Fibroblast of skin of left biceps (primary cell): ENCODE data around the gene SAMD13.
"Not testable (repeated sequence)": the region's sequence is repeated elsewhere in the genome, so short reads cannot be mapped to it uniquely, and the experiment has no call there.

Source experiments
- DNase-seq, 2 experiments: peaks; one replicate each; pipeline ENCODE4 v3.0.0-alpha.2; 2013; ENCODE audit warnings: low read depth in 2 of 2

The SAMD13 gene

DNA sequence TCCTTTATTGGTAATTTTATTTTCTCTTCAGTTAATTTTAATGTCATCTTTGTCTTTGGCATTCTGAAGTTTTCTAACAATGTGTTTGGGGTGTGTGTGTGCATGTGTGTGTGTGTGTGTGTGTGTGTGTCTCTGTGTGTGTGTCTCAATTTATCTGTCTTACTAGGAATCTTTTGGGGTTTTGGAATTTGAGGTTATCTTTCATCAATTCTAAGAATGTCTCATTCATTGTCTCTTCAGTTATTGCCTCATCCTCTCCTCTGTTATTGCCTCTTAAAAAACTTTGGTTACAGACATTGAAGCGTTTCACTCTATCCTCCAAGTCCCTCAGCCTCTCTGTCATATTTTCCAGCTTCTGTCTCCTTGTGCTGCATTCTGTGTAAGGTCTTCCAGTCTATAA is 18.1 kb upstream of the SAMD13 start:
- no peak for DNase-seq

DNA sequence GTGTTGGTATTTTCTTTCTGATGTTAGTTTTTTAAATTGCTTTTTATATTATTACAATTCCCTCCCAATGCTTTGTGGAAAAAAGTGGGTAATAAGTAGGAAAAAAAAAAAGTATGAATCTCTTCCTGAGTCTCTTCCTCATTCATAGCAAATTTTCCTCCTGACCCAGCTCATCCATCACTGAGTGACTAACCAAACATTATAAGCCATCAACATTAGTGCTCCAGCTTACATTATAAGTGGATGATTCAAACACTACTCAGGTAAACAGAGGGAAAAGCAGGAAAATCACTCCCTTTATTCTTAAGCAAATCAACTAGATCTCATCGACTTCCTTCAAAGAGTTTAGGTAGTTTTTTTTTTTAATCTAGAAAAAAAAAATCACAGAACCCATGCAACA is 15.4 kb upstream of the SAMD13 start:
- no peak for DNase-seq

DNA sequence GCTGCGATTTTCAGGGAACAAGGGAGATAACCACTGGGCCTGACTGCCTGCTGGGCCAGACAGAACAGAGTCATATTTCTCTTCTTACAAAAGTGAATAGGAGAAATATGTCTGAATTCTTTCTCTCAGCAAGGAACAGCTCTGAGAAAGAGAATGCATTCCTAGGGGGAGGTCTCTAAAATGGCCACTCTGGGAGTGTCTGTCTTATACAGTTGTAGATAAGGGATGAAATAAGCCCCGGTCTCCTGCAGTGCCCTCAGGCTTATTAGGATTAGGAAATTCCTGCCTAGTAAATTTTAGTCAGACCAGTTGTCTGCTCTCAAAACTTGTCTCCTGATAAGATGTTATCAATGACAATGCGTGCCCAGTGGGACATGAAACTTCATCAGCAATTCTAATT is 14.1 kb upstream of the SAMD13 start:
- DNase-seq, result not testable (repeated sequence)

DNA sequence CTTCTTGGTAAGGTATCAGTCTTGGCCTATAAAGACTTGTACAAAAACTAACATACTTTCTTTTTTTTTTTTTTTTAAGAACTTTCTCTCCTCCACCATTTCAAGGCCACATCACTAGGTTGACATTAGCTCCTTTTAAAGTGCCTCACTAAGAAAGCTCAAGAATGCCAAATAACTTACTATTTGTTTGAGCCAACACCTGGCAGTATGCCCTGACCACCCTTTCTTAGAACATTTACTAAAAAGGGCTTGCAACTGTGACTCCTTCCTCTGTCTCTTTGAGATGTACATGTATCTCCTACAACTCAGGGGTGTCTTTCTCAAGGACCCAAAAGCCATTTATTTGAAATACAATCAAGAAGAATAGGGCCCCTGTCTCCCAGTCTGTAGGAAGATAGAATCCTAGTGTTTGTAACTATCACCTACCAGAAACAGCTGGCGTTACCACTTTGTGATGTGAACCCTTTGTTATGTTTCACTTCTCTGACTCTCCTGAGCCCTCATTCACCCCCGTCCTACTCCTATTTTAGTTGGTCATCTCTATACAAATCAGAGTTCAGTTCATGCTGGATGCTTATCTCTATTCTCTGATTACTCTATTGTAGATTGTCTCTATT is 12.2 kb upstream of the SAMD13 start:
- no peak for DNase-seq

DNA sequence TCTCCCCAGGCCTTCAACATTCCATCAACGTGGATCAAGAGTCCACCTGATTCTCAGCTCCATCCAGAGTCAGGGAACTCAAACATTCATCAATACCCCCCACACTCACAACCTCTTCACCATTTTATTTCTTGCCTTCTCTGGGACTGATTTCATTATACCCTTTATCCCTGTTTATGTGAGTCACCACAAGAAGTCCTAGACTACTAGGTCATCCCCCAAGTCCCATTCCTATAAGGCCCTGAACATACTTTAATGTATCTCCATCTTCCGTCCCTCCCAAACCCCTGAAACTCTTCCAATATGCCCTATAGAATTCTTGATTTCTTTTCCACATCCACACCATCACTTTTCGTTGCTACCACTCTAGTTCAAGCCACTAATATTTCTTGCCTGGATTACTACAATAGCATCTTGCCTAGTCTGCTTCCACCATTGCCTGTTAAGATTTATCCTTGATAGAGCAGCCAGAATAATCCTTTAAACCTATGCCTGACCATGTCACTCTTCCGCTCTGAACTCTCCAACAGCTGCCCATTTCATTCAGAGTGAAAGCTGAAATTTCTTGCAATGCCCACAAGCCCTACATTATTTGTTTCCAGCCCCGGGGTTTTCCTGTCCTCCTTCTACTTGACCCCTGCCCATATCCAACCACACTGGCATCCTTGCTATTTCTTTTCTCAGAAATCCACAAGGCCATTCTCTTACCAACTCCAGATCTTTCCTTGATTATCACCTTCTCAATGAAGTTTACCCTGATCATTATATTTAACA is 9.4 kb upstream of the SAMD13 start:
- DNase-seq, result no peak

DNA sequence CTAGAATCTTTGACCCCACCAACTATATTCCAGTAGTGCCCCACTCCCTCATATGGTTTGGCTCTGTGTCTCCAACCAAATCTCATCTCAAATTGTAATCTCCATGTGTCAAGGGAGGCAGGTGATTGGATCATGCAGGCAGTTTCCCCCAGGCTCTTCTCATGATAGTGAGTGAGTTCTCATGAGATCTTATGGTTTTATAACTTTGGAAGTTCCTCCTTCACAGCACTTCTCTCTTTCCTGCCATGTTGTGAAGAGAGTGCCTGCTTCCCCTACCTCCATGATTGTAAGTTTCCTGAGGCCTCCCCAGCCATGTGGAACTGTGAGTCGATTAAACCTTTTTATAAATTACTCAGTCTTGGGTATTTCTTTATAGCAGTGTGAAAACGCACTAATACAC is 7.7 kb upstream of the SAMD13 start:
- DNase-seq, result no peak

DNA sequence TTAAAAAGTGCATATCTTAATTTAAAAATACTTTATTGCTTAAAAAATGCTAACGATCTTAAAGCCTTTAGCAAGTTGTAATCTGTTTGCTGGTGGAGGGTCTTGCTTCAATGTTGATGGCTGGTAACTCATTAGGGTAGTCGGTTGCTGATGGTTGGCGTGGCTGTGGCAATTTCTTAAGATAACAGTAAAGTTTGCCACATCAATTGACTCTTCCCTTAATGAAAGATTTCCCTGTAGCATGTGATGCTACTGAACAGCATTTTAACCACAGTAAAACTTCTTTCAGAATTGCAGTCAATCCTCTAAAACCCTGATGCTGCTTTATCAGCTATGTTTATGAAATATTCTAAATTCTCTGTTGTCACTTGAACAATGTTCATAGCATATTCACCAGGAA is 6.8 kb upstream of the SAMD13 start:
- no peak for DNase-seq

DNA sequence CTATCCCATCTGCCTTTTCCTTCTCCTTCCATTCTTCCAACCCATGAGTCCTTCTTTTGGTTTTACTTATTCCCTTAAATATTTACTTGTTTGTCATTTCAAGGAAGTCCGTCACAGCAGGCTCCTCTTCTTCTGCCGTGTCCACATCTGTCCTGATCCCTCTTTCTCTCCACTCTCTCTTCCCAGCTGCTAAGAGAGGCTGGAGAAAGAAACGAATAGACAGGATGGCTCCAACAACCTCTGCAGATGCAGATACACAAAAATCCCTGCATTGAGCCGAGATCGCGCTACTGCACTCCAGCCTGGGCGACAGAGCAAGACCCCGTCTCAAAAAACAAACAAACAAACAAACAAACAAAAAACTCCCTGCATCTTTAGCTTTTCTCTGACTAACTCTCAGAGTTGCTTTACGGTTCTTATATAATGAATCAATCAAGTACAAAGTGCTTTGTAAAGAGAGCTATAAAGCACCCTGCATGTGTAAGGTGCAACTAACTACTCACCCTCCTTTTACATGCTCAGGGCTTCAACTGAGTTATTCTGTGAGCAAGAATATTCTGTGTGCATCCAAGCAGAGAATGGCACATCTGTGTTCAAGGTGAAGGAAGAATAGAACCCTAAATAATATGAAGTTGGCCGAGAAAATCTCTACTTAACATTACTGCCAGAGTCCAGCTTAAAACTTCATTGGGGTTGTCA is 3.8 kb upstream of the SAMD13 start:
- no peak for DNase-seq

DNA sequence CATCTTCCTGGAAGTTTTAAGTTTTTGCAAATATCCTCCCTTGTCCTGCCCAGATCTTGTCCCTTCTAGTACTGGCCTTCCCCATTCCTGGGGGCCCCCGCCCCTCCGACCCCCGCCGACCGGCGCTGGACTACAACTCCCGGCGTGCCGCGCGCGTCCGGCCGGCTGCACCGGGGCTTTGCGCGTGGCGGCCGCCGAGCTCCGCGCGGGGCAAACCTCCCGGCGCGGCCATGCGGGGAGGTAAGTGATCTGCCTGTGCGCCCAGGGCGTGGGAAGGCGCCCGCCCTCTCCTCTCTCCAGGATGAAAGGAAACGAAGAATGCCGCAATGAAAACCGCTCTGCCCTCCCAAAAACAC is 3.2 kb upstream of the SAMD13 start:
- DNase-seq, result no peak

DNA sequence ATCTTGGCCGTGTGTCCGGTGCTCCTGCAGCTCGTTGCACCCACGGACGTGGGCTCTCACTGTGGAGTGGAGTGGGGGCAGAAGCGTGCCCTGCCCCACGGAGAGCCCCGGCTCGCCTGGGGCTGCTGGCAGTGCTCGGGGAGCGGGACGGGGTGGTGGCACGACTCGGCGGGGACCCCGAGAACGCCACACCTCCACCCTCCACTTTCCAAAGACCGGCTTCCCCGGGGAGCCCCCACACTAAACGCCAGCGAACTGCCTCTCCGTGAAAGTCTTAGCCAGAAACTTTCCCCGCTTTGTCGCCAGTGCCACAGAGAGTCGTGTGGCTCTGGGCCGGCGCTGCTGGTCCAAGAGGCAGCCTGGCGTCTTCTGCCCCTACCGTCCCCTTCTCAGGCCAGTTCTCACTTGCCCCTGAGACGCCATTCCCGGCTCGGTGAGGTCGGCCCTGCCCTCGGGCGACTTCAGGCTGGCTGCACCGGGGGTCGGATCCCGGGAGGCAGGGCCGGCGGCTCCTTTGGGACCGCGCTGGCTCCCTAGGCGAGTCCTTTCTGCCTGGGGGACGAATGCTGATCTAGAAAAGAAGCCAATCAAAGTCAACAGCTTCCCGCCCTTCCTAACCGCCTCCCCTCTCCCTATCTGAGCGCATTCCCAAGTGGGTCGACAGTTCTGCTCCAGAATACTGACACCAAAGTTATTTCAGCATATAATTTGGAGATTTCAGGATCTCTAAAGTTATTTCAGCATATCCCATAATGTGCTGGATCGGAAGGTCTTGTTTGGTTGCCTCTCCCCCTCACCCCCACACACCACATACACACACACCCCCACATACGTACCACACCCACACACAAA is 2.6 kb upstream of the SAMD13 start:
- DNase-seq, result no peak

DNA sequence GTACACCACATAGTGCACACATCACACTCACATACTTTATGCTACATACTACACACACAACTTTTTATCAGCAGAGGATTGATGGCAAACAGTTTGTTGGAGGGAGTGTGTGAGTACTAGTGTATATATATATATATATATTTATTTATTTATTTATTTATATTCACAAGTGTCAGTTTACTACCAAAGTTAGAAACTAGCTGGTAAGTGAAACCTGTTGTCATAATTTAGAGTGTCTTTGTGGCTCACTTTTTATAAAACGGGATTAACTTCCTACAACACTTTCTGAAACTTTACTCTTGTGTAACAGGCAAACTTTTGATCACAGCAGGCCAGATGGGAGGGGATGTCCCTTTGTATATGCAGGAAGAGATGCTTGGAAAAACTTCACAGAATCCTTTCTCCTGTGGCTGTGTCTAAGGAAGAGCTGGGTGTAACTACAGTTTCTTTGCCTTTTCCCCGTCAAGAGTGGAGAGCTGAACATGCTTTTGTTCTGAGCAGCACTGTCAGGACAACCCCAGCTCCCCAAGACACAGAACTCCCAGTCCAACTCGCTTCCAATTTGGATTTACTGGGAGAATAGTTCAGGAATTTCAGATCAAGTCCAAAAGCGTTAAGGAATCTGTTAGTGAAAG is 1.9 kb upstream of the SAMD13 start:
- no peak for DNase-seq

DNA sequence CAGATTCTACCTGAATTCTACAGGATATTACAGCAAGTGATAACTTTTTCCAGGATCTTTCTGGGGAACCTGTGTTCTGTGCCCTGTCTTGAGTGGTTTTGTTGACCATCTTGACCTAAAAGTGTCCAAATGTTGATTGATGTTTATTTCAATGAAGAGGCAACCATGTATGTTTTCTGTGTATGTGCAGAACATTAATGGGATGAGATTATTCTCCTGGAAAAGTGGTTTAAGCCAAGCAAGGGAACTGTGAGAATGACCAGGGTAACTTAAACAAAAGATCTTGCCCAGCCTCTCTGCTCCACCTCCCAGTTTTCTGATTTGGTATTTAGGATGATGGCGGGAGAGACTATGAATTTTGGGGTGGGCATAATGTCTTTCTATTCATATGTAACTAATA is 1.0 kb upstream of the SAMD13 start:
- DNase-seq, result no peak

DNA sequence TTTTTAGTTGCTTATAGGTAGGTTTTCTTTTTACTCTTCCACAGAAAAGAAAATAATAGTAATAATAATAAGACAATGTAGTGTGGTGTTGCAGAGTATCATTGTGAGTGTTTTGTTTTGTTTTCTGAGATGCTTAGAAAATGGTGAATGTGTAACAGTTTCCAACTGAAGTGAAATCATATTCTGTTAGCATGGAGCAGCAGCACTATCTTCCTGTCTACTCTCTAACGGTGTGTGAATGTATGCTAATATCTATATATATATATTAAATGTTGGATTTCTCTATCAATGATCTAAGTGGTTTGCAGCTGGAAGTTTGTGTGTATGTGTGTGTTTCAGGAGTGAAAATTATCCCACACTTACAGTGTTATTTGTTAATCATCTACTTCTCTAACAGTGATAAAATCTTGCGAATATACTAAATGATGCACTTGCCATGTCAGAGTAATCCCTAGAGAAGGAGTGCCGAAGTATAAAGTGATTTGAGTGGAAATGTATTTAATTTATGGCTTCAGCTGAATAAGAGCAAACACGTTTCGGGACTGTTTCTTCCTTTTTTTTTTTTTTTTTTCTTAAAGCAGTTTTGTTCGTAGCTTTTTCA is 377 bp downstream of the SAMD13 start:
- DNase-seq, result no peak

DNA sequence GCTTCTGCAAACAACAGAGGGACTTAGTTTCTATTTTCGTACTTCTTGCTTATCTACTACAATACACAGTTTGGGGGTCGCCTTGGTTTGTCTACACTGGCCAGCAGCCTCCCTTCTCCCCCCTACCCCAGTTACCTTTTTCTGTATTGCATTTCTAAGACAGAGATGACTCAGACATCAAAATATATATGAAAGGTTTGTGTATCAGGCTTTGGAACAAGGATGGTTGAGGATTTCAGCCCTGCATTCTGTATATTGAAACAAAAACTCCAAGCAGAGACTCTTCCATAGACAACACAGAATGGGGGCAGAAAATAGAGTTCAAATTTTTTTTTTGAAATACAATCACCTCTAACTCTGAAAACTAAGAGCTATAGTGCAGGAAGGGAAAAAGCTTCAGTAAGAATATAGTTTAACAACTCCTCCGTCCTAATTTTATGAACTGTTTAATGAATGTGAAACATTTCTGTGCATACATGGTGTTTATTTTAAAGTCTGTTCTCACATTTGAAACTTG is 1.9 kb downstream of the SAMD13 start:
- DNase-seq, result no peak

DNA sequence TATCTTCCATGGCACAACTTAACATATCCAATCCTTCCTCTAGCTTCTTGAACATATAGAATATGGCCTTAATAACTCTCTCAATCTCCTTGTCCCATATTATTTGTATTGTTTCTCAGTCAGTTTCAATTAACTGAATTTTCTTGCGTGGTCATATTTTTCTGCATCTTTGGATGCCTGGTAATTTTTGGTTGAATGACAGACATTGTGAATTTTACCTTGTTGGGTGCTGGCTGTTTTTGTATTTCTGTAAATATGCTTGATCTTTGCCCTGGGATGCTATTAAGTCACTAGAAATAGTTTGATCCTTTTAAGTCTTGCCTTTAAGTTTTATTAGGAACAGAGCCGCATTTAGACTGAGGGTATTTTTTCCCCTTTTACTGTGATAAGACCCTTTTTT is 5.9 kb downstream of the SAMD13 start:
- no peak for DNase-seq

DNA sequence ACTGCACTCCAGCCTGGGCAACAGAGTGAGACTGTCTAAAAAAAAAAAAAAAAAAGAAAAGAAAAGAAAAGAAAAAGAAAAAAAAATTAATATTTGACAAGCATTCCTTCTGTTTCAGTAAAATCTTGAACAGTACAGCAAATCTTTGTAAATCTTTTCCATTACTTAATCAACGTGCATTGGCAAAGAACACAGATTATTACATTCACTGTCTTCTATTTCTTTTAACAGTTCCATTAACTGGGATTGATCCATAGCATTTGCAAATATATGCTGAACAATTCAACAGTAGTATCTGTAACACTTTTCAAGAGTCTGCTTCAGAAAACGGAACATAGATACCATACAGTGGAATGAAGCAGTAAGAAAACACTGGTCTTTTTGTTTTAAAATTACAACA is 9.8 kb downstream of the SAMD13 start:
- no peak for DNase-seq

DNA sequence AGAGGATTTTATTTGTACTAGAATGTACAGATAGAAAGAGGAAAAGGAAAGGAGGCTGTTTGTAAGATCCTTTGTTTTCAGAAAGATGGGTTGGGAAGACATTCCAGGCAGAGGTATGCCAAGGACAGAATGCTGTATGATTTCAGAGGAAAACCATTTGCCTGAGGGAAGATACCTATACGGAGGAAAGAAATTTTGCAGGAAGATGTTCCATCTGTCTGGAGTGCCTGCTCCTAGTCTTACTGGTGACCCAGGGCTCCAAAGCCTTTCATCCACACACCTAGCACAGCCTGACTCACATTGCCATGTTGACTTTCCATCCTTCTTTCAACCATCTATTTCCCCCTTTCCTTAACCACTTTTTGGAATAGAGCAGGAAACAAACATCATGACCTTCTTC is 18.2 kb downstream of the SAMD13 start:
- no peak for DNase-seq

DNA sequence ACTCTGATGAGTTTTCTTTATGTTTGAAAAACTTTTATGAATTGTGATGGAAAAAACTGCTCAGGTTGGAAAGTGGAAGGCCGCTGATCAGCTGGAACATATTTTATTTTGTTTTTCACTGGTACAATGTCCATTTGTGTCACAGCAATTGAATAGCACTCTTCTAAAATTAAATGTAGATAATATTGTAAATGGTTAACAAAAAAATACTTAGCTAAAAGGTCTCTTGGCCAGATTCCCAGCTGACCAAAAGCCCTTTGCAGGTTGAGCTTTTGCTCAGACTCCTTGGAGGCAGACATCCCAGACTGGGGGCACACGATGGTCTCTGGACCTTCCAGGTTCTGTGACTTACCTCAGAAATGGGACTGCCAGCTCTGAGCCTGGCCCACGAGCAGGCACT is 26.3 kb downstream of the SAMD13 start:
- no peak for DNase-seq

DNA sequence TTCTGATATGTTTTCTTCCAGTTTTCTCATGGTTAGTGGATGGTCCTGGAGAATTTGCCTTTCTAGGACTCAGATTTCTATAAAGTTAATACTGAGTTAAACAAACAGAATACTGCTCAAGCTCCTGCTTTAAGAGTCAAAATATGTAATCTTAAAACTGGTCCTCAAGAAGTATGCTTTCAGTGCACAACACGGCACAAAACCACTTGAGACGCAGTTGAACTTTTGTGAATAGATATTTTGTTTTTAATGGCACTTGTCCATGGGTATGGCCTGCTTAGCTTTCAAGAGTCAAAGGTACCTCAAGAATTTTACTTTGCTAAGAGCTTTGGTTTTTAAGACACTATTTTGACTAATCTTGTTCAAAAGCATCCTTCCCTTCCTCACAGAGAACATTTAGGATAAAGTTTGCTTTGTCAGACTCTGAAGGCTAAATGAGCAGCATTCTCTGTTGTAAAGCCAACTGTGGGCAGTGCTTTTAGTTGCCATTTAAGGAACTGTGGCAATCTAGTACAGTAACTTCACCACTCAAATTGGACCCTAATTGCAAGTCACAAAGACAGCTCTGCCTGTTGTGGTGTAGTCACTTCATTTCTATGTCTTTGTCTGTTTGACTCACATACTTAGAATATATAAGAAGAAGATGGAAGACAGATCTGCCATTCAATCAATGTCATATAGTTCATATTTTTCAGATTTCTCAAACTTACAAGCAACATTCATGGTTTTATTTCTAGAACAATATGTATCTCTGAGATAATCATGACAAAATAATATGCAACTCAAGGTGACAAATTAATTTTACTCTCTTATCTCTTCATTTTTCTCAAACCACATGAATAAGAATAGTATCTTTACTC is 28.8 kb downstream of the SAMD13 start:
- no peak for DNase-seq

DNA sequence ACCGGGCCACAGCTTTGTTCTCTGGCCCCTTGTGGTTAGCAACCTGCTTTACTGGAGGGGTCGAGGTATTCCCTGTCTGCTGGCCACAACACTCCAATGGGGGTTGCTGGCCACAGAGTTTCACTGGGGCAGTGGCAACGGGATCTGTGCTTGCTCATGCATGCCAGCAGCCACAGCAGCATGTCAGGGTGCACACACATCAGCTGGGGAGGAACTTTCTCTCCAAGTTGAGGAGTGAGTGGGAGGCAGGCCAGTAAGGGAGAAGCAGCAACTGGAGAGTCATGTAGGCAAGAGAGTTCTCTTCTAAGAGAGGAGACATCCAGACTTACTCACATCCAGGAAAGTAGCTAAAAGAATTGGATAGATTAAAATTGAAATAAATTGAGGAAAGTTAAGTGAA is 38.0 kb downstream of the SAMD13 start:
- no peak for DNase-seq
